HG03135 (cell line): ENCODE data around the gene CFAP46.
"Not testable (repeated sequence)": the region's sequence is repeated elsewhere in the genome, so short reads cannot be mapped to it uniquely, and the experiment has no call there.

ENCODE experiments used
- ATAC-seq: cut with Tn5 transposase; IDR thresholded peaks from one replicate; pipeline ENCODE4 v1.9.1; 2021; ENCODE audit warnings: mild to moderate bottlenecking, moderate library complexity; ENCODE audit not compliant: unreplicated experiment

CFAP46 gene

GRCh38 chr10:132846631-132847415, 95.5 kb downstream of the CFAP46 start:
- ATAC-seq, result no peak

- ATAC-seq, result no peak
Measured at GRCh38 chr10:132845780-132846595, 96.4 kb downstream of the CFAP46 start.

GRCh38 chr10:132845041-132845551, 97.3 kb downstream of the CFAP46 start:
- ATAC-seq, result no peak

GRCh38 chr10:132844069-132844809, 98.1 kb downstream of the CFAP46 start:
- ATAC-seq, result no peak

GRCh38 chr10:132843276-132843675, 99.1 kb downstream of the CFAP46 start:
- ATAC-seq, result not testable (repeated sequence)

- no peak for ATAC-seq
Measured at GRCh38 chr10:132842397-132842796, 100.0 kb downstream of the CFAP46 start.

- ATAC-seq, result no peak
Measured at GRCh38 chr10:132841615-132841975, 100.8 kb downstream of the CFAP46 start.

- no peak for ATAC-seq
Measured at GRCh38 chr10:132840698-132841614, 101.4 kb downstream of the CFAP46 start.

- no peak for ATAC-seq
Measured at GRCh38 chr10:132839061-132839460, 103.3 kb downstream of the CFAP46 start.

GRCh38 chr10:132838346-132838970, 103.9 kb downstream of the CFAP46 start:
- no peak for ATAC-seq

GRCh38 chr10:132837905-132838304, 104.5 kb downstream of the CFAP46 start:
- ATAC-seq, result no peak

GRCh38 chr10:132836832-132837540, 105.4 kb downstream of the CFAP46 start:
- ATAC-seq, result no peak

GRCh38 chr10:132836248-132836831, 106.0 kb downstream of the CFAP46 start:
- no peak for ATAC-seq

- no peak for ATAC-seq
Measured at GRCh38 chr10:132835848-132836233, 106.5 kb downstream of the CFAP46 start.

- ATAC-seq, result no peak
Measured at GRCh38 chr10:132834891-132835847, 107.2 kb downstream of the CFAP46 start.

GRCh38 chr10:132834311-132834761, 108.0 kb downstream of the CFAP46 start:
- no peak for ATAC-seq

GRCh38 chr10:132833421-132834111, 108.8 kb downstream of the CFAP46 start:
- ATAC-seq, result no peak
